Mononuclear cell (primary cell): ENCODE measurements around the gene CATSPERD. TPM values are rescaled to one million over a fixed set of nuclear protein-coding genes. Genes with fewer than 3 reads are reported as not detected.
"Not testable (repeated sequence)": the region's sequence is repeated elsewhere in the genome, so short reads cannot be mapped to it uniquely, and the experiment has no call there.

Experiments used
- H3K27me3 ChIP-seq: 2 replicates; pipeline ENCODE4 v1.6.0; 2011; ENCODE audit warnings: low read length, control low read depth; ENCODE audit not compliant: insufficient read depth
- H3K4me1 ChIP-seq: 2 replicates; pipeline ENCODE4 v1.5.1; 2011; ENCODE audit warnings: mild to moderate bottlenecking, low read length, control low read depth; ENCODE audit not compliant: insufficient read depth
- H3K4me3 ChIP-seq: 2 replicates; pipeline ENCODE4 v1.5.1; 2011; ENCODE audit warnings: mild to moderate bottlenecking, low read length, moderate library complexity
- H3K9me3 ChIP-seq: 2 replicates; pipeline ENCODE4 v1.5.1; 2011; ENCODE audit warnings: low read depth, mild to moderate bottlenecking, control low read depth, low read length
- total RNA-seq: library from RNA; depleted of rRNA; stranded (reverse); fragments of >200 nt; gene quantifications from one replicate; pipeline ENCODE4 v1.2.3, GENCODE V29; 2012

Gene CATSPERD
- total RNA-seq, 1 donor: not detected

GRCh38 chr19:5738423-5738822 is 18.0 kb downstream of the CATSPERD start:
- Histone ChIP-seq H3K9me3 (no peaks in the 10 kb centered on the region), H3K4me1 (no peaks in the 10 kb centered on the region), H3K4me3 (no peak overlapping the region), H3K27me3 (no peaks in the 10 kb centered on the region)

GRCh38 chr19:5742051-5742450 is 21.6 kb downstream of the CATSPERD start:
- H3K4me1 ChIP-seq: no peaks in the 10 kb centered on the region
- no peak overlapping the region for H3K4me3 ChIP-seq
- H3K9me3 ChIP-seq: no peaks in the 10 kb centered on the region
- no peaks in the 10 kb centered on the region for H3K27me3 ChIP-seq

- Histone ChIP-seq H3K4me3 (no peak overlapping the region), H3K4me1 (no peaks in the 10 kb centered on the region), H3K27me3 (no peaks in the 10 kb centered on the region), H3K9me3 (no peaks in the 10 kb centered on the region)
Measured at GRCh38 chr19:5743630-5744029, 23.2 kb downstream of the CATSPERD start.

- H3K4me3 ChIP-seq, H3K4me1 ChIP-seq, H3K27me3 ChIP-seq, H3K9me3 ChIP-seq: not testable (repeated sequence)
Measured at GRCh38 chr19:5744999-5745398, 24.6 kb downstream of the CATSPERD start.

- H3K4me3 ChIP-seq, H3K27me3 ChIP-seq, H3K9me3 ChIP-seq, H3K4me1 ChIP-seq: not testable (repeated sequence)
Measured at GRCh38 chr19:5748920-5749319, 28.5 kb downstream of the CATSPERD start.

GRCh38 chr19:5749505-5749904 is 29.1 kb downstream of the CATSPERD start:
- no peaks in the 10 kb centered on the region for H3K9me3 ChIP-seq
- H3K27me3 ChIP-seq: no peaks in the 10 kb centered on the region
- no peak overlapping the region for H3K4me3 ChIP-seq
- H3K4me1 ChIP-seq: no peaks in the 10 kb centered on the region

- H3K9me3 ChIP-seq: no peaks in the 10 kb centered on the region
- no peaks in the 10 kb centered on the region for H3K27me3 ChIP-seq
- no peak overlapping the region for H3K4me3 ChIP-seq
- H3K4me1 ChIP-seq: no peaks in the 10 kb centered on the region
Measured at GRCh38 chr19:5751709-5752108, 31.3 kb downstream of the CATSPERD start.

- no peaks in the 10 kb centered on the region for H3K27me3 ChIP-seq
- H3K9me3 ChIP-seq: no peaks in the 10 kb centered on the region
- no peaks in the 10 kb centered on the region for H3K4me1 ChIP-seq
- H3K4me3 ChIP-seq: no peak overlapping the region
Measured at GRCh38 chr19:5753743-5754142, 33.3 kb downstream of the CATSPERD start.

- Histone ChIP-seq H3K4me3 (no peak overlapping the region), H3K9me3 (no peaks in the 10 kb centered on the region), H3K27me3 (no peaks in the 10 kb centered on the region), H3K4me1 (no peaks in the 10 kb centered on the region)
Measured at GRCh38 chr19:5762608-5763217, 42.3 kb downstream of the CATSPERD start.

GRCh38 chr19:5765220-5765619 is 44.8 kb downstream of the CATSPERD start:
- Histone ChIP-seq H3K4me1 (no peaks in the 10 kb centered on the region), H3K4me3 (no peak overlapping the region), H3K9me3 (no peaks in the 10 kb centered on the region), H3K27me3 (no peaks in the 10 kb centered on the region)

- no peaks in the 10 kb centered on the region for H3K27me3 ChIP-seq
- H3K4me1 ChIP-seq: no peaks in the 10 kb centered on the region
- no peaks in the 10 kb centered on the region for H3K9me3 ChIP-seq
Measured at GRCh38 chr19:5767949-5768348, 47.5 kb downstream of the CATSPERD start.

GRCh38 chr19:5772416-5772815 is 52.0 kb downstream of the CATSPERD start:
- Histone ChIP-seq H3K9me3 (no peaks in the 10 kb centered on the region), H3K4me1 (no peaks in the 10 kb centered on the region), H3K27me3 (no peaks in the 10 kb centered on the region), H3K4me3 (no peak overlapping the region)

More at GRCh38 chr19:5767949-5768348, 47.5 kb downstream of the CATSPERD start:
- no peak overlapping the region for H3K4me3 ChIP-seq

GRCh38 chr19:5773276-5773675 is 52.8 kb downstream of the CATSPERD start:
- Histone ChIP-seq H3K27me3 (no peaks in the 10 kb centered on the region), H3K4me1 (no peaks in the 10 kb centered on the region), H3K9me3 (no peaks in the 10 kb centered on the region), H3K4me3 (no peak overlapping the region)

GRCh38 chr19:5774921-5775320 is 54.5 kb downstream of the CATSPERD start:
- H3K27me3 ChIP-seq: no peaks in the 10 kb centered on the region
- H3K4me1 ChIP-seq: no peaks in the 10 kb centered on the region
- H3K9me3 ChIP-seq: no peaks in the 10 kb centered on the region
- H3K4me3 ChIP-seq: no peak overlapping the region

- Histone ChIP-seq H3K9me3 (no peaks in the 10 kb centered on the region), H3K4me3 (no peak overlapping the region), H3K27me3 (no peaks in the 10 kb centered on the region), H3K4me1 (no peaks in the 10 kb centered on the region)
Measured at GRCh38 chr19:5775668-5776309, 55.4 kb downstream of the CATSPERD start.

- H3K27me3 ChIP-seq: no peaks in the 10 kb centered on the region
- no peak overlapping the region for H3K4me3 ChIP-seq
- H3K4me1 ChIP-seq: no peaks in the 10 kb centered on the region
- H3K9me3 ChIP-seq: no peaks in the 10 kb centered on the region
Measured at GRCh38 chr19:5778402-5778801, 58.0 kb downstream of the CATSPERD start.
